22Rv1 (cell line): ENCODE measurements around the gene EML6.

ENCODE experiments used
- H3K27ac ChIP-seq: fragments of 450-650 bp; 2 replicates; pipeline ENCODE4 v1.5.1; 2017
- ZFX ChIP-seq: fragments of 450-650 bp; IDR thresholded peaks from 2 replicates; pipeline ENCODE4 v1.6.1; 2017; ENCODE audit warnings: antibody characterized with exemption, borderline replicate concordance
- TF ChIP-seq, protein P1 (sequence below): fragments of 450-650 bp; IDR thresholded peaks from 2 replicates; pipeline ENCODE4 v1.5.1; 2017; ENCODE audit warnings: mild to moderate bottlenecking

The EML6 gene

DNA sequence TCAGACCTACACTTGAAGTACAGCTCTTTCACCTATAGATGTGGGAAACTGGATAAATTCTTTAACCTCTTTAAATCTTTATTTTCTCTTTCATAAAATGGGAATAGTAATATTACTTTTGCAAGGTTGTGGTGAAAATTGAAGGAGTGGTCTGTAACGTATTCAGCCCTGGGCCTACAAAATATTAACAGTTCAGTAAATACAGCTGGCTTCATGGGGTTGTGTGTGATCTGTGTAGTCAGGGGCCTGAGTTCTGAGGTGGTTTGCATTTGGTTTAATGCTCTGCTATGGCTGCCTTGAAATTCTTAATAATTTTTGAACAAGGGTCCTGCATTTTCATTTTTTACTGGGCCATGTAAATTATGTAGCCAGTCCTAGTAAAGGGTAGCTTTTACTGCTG is 16.8 kb upstream of the EML6 start:
- no peak overlapping the region for H3K27ac ChIP-seq
- TF ChIP-seq, protein P1, sequence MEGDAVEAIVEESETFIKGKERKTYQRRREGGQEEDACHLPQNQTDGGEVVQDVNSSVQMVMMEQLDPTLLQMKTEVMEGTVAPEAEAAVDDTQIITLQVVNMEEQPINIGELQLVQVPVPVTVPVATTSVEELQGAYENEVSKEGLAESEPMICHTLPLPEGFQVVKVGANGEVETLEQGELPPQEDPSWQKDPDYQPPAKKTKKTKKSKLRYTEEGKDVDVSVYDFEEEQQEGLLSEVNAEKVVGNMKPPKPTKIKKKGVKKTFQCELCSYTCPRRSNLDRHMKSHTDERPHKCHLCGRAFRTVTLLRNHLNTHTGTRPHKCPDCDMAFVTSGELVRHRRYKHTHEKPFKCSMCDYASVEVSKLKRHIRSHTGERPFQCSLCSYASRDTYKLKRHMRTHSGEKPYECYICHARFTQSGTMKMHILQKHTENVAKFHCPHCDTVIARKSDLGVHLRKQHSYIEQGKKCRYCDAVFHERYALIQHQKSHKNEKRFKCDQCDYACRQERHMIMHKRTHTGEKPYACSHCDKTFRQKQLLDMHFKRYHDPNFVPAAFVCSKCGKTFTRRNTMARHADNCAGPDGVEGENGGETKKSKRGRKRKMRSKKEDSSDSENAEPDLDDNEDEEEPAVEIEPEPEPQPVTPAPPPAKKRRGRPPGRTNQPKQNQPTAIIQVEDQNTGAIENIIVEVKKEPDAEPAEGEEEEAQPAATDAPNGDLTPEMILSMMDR: no peak

DNA sequence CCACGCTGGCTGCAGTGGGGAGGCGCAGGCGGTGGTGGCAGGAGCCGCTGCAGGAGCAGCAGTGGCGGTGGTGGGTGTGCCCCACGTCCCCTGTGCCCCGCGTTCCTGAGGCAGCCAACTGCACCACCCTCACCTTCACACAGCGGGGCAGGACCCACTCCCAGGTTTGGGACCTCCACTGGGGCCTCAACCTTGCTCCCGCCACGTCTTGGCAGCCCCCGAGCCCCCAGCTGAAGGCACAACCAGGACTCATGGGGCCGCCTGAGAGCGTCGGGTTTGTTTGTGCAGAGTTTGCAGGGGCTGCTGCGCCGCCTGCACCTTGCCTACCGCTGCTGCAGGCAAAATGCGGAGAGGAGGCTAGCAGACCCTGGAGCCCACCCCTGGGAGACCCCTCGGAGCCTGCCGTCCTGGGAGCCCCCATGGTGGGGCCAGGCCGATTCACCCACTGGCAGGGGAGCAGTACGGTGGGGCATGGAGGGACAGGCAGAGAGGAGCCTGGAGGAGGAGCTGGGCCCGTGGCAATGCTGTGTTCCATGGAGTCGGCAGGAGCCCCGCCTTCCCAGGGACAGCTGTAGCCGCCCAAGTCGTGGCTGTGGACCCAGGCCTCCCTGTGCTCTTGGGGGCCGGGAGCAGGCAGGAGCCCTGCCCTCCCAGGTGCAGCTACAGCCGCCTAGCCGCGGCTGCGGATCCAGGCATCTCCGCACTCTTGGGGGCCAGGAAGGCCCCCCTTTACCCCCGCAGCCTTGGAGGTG is 14.7 kb upstream of the EML6 start:
- H3K27ac ChIP-seq: no peak overlapping the region
- TF ChIP-seq, protein P1: no peak
- TF ChIP-seq ZFX: no peak

DNA sequence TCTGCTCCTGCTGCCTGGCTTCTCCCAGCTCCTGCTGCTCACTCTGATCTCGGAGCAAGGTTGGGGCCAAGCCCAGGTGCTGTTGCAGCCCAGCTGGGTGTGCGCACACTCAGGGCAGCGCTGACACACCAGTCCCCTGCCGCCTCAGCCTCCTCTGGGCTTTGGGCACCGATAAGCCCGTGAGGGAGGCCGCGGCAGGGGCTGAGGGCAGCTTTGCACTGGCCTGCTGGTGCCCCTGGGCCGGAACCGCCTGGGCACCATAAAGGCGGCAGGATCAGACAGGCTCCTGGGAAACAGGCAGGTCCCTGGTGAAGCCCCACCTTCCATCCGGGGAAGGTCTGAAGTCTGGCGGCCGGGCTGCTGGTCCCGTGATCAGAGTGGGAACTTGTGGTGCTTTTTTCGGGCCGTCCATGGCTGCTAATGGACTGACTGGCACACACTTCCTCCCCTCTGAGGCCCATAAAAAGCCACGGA is 14.1 kb upstream of the EML6 start:
- no peak overlapping the region for H3K27ac ChIP-seq
- no peak for TF ChIP-seq ZFX
- TF ChIP-seq, protein P1: no peak

DNA sequence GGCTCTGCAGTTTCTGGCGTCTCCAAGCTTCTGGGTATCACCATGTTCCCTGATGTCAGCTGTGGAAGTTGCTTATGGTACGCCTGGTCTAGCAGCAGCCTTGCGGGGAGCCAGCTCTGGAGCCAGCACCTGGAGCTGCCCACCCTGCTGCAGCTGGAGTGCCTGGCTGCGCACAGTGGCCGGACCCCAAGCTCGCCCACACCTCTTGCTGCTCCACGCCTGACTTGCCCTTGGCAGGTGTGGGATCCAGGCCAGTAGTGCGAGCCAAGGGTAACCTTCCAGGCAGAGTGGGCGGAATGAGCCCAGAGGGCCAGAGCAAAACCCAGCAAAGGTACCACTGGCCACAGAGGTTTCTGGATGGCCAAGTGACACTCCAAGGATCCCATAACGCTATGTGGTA is 13.2 kb upstream of the EML6 start:
- TF ChIP-seq ZFX: no peak
- TF ChIP-seq, protein P1: no peak
- no peak overlapping the region for H3K27ac ChIP-seq

DNA sequence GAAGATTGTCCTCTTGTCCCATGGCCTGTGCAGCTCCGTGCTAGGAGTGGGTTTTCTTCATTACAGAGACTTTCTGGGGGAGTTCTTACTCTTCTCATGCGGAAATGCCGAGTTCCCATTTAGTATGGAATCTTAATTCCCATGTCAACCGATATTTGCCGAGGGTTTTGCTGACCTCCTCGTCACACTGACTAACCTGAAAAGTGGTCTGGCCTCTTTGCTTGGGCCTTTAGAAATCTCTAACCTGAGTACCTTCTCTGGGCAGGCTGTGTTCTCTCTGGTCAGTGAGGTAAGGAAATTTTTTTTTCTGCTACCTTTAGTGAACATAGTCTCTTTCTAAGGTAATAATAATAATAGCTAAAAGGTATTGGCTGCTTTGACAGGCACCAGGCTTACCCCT is 10.9 kb upstream of the EML6 start:
- no peak overlapping the region for H3K27ac ChIP-seq

DNA sequence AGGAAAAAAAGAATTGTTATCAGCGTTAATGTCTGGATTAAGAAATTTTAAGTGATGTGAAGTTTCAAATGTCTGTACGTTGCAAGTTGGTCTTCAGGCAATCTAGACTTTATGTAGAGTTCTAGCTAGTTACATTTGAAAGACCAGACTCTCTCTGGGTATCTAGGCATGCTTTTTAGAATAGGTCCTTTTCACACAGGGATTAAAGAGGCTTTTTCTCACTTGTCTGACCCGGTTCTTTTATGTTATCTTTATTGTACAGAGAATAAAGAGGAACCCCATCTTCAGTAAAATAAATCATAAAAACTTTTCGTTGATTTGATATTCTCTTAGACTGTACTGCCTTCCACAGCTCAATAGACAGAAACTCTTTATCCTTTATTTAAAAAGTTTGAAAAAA is 8.5 kb upstream of the EML6 start:
- TF ChIP-seq, protein P1: no peak
- TF ChIP-seq ZFX: no peak

More for the DNA sequence above, 10.9 kb upstream of the EML6 start:
- TF ChIP-seq ZFX: no peak
- TF ChIP-seq, protein P1: no peak

DNA sequence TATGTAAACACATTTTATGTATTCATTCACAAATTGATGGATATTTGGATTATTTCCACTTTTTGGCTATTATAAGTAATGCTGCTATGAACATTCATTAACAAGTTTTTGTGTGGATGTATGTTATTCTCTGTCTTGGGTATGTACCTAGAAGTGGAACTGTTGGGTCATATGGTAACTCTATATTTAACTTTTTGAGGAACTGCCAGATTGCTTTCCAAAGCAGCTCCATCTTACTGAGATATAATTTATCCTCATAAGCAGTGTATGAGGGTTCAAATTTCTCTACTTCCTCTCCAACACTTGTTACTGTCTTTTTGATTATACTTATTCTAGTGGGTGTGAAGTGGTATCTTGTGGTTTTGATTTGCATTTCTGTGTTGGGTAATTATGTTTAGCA is 7.1 kb upstream of the EML6 start:
- TF ChIP-seq ZFX: no peak
- TF ChIP-seq, protein P1: no peak
- H3K27ac ChIP-seq: no peak overlapping the region

More for the DNA sequence above, 8.5 kb upstream of the EML6 start:
- H3K27ac ChIP-seq: no peak overlapping the region
